ENCODE data around the gene KLHDC10.

DNA sequence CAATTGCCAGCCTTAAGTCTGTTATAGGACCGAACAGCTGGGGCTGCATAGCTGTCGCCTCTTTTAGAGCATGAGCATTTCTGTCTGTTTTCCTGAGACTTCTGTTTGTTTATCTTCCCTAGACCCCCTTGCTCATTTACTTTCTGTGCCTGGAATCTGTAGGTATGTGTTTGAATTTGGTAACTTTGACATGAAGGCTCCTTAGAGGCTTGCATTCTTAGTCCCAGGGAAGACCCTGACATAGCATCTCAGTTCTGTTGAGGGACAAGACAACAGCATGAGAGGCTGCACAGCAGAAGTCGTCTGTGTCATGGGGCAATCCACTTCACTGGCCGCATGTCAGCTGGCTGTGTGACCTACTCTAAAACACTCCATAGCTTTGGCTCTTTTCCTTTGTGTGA lies 58.7 kb downstream of the KLHDC10 start:
- TF ChIP-seq, protein P1, sequence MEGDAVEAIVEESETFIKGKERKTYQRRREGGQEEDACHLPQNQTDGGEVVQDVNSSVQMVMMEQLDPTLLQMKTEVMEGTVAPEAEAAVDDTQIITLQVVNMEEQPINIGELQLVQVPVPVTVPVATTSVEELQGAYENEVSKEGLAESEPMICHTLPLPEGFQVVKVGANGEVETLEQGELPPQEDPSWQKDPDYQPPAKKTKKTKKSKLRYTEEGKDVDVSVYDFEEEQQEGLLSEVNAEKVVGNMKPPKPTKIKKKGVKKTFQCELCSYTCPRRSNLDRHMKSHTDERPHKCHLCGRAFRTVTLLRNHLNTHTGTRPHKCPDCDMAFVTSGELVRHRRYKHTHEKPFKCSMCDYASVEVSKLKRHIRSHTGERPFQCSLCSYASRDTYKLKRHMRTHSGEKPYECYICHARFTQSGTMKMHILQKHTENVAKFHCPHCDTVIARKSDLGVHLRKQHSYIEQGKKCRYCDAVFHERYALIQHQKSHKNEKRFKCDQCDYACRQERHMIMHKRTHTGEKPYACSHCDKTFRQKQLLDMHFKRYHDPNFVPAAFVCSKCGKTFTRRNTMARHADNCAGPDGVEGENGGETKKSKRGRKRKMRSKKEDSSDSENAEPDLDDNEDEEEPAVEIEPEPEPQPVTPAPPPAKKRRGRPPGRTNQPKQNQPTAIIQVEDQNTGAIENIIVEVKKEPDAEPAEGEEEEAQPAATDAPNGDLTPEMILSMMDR (IDR thresholded peaks at IDR 0.05): no peak
- TF ChIP-seq, protein P2, sequence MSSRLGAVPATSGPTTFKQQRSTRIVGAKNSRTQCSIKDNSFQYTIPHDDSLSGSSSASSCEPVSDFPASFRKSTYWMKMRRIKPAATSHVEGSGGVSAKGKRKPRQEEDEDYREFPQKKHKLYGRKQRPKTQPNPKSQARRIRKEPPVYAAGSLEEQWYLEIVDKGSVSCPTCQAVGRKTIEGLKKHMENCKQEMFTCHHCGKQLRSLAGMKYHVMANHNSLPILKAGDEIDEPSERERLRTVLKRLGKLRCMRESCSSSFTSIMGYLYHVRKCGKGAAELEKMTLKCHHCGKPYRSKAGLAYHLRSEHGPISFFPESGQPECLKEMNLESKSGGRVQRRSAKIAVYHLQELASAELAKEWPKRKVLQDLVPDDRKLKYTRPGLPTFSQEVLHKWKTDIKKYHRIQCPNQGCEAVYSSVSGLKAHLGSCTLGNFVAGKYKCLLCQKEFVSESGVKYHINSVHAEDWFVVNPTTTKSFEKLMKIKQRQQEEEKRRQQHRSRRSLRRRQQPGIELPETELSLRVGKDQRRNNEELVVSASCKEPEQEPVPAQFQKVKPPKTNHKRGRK (CRISPR knock-in tag; IDR thresholded peaks at IDR 0.05; ENCODE audit: borderline replicate concordance): no peak
- no peak for TF ChIP-seq CREB1 (CRISPR knock-in tag; IDR thresholded peaks at IDR 0.05)
- no peak for TF ChIP-seq ZNF121 (CRISPR knock-in tag; IDR thresholded peaks at IDR 0.05)
- no peak for TF ChIP-seq TEAD1 (CRISPR knock-in tag; IDR thresholded peaks at IDR 0.05)
- TF ChIP-seq, protein P3, sequence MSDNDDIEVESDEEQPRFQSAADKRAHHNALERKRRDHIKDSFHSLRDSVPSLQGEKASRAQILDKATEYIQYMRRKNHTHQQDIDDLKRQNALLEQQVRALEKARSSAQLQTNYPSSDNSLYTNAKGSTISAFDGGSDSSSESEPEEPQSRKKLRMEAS (CRISPR knock-in tag; IDR thresholded peaks at IDR 0.05): no peak
- TF ChIP-seq TCF7 (CRISPR knock-in tag; IDR thresholded peaks at IDR 0.05; ENCODE audit: low read depth): no peak
- TF ChIP-seq, protein P4, sequence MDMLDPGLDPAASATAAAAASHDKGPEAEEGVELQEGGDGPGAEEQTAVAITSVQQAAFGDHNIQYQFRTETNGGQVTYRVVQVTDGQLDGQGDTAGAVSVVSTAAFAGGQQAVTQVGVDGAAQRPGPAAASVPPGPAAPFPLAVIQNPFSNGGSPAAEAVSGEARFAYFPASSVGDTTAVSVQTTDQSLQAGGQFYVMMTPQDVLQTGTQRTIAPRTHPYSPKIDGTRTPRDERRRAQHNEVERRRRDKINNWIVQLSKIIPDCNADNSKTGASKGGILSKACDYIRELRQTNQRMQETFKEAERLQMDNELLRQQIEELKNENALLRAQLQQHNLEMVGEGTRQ (CRISPR knock-in tag; IDR thresholded peaks at IDR 0.05): no peak
- TF ChIP-seq, protein P5, sequence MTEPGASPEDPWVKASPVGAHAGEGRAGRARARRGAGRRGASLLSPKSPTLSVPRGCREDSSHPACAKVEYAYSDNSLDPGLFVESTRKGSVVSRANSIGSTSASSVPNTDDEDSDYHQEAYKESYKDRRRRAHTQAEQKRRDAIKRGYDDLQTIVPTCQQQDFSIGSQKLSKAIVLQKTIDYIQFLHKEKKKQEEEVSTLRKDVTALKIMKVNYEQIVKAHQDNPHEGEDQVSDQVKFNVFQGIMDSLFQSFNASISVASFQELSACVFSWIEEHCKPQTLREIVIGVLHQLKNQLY (CRISPR knock-in tag; IDR thresholded peaks at IDR 0.05): no peak
- no peak for TF ChIP-seq ZNF317 (CRISPR knock-in tag; IDR thresholded peaks at IDR 0.05; ENCODE audit: borderline replicate concordance, low read depth)

Data from WTC11 (cell line).